ENCODE measurements around the gene ATP11A. TPM values are rescaled to one million over a fixed set of nuclear protein-coding genes. Genes with fewer than 3 reads are reported as not detected.

Gene ATP11A
- total and polyA plus RNA-seq, 2 experiments from 2014 or later: 4.9 to 5.0 TPM

DNA sequence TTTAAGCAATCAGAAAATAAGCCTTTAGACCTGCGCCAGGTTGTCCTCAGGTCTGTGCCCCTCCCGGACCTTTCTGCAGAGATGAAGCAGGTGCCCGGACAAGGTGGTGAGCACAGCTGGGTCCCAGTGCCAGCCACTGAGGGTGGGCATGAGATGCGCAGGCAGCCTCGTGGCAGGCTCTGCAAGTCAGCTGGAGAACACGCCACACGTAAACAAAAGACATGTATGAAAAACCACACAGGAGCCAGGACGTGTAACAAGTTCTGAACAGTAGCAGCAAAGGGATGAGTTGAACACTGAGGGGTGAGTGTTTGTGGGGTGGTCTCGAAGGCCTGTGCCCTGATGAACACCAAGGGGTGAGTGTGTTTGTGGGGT, 210.4 kb downstream of the ATP11A start:
- Histone ChIP-seq H4K20me1 (ENCODE audit: insufficient read depth) (no peaks in the 10 kb centered on the region), H3K9me3 (ENCODE audit: low read depth) (no peaks in the 10 kb centered on the region), H3K4me1 (ENCODE audit: insufficient read depth) (no peaks in the 10 kb centered on the region), H3K36me3 (ENCODE audit: low read depth) (no peaks in the 10 kb centered on the region), H3F3A (ENCODE audit: insufficient read depth) (no peaks in the 10 kb centered on the region), H3K9ac (no peak overlapping the region), H3K27me3 (replicated peaks; ENCODE audit: insufficient read depth) (peaks cover 48% of the 10 kb centered on the region), H2AFZ (no peak overlapping the region), H3K4me3 (no peak overlapping the region), H3K4me2 (ENCODE audit: unreplicated experiment) (no peak overlapping the region), H3K27ac (no peak overlapping the region), H3K79me2 (ENCODE audit: insufficient read depth) (no peaks in the 10 kb centered on the region), H3K9me2 (ENCODE audit: insufficient read depth) (no peaks in the 10 kb centered on the region)
- WGBS, 2 experiments (ENCODE audit: low coverage in 1 of 2, low lambda C conversion rate in 2 of 2, missing lambda C conversion rate in 2 of 2): 49 to 60% methylated on average over 9 of the region's 9 CpGs
- in situ Hi-C loops (cut with MboI): no loop called here
- DNase-seq: no peak
- TF ChIP-seq EZH2 (IDR thresholded peaks at IDR 0.05; ENCODE audit: insufficient read depth, poor library complexity, severe bottlenecking) (no peak), EZH2phosphoT487 (IDR thresholded peaks at IDR 0.05; ENCODE audit: insufficient read depth, low read depth) (no peak)

DNA sequence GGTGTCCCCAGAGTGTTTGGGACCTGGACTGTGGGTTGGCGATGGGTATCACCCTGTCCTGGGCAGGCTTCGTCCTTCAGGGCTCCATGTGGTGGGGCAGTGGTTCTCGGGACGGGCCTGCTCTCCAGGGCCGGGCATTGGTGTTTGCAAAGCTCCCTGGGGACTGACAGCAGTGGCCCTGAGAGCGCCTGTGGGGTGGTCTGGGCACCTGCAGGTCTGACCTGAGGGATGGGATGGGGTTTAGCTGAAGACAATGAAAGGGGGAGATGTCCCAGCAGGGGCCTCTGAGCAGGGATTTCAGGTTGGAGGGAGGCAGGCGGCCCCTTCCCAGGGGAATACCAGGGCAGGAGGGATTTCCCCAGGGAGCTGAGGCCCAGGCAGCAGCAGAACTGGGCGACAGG, 210.9 kb downstream of the ATP11A start:
- H3F3A ChIP-seq (ENCODE audit: insufficient read depth): no peaks in the 10 kb centered on the region
- H3K4me1 ChIP-seq (ENCODE audit: insufficient read depth): no peaks in the 10 kb centered on the region
- H3K79me2 ChIP-seq (ENCODE audit: insufficient read depth): no peaks in the 10 kb centered on the region
- no peak for DNase-seq
- no peak overlapping the region for H3K4me3 ChIP-seq
- TF ChIP-seq EZH2phosphoT487 (IDR thresholded peaks at IDR 0.05; ENCODE audit: insufficient read depth, low read depth) (no peak), EZH2 (IDR thresholded peaks at IDR 0.05; ENCODE audit: insufficient read depth, poor library complexity, severe bottlenecking) (no peak)
- H3K27ac ChIP-seq: no peak overlapping the region
- H2AFZ ChIP-seq: no peak overlapping the region
- no peak overlapping the region for H3K9ac ChIP-seq
- in situ Hi-C loops (cut with MboI): no loop called here
- no peaks in the 10 kb centered on the region for H3K9me2 ChIP-seq (ENCODE audit: insufficient read depth)
- no peak overlapping the region for H3K4me2 ChIP-seq (ENCODE audit: unreplicated experiment)
- no peaks in the 10 kb centered on the region for H3K36me3 ChIP-seq (ENCODE audit: low read depth)
- no peaks in the 10 kb centered on the region for H3K9me3 ChIP-seq (ENCODE audit: low read depth)
- peaks cover 43% of the 10 kb centered on the region for H3K27me3 ChIP-seq (replicated peaks; ENCODE audit: insufficient read depth)
- H4K20me1 ChIP-seq (ENCODE audit: insufficient read depth): no peaks in the 10 kb centered on the region
- WGBS, 2 experiments (ENCODE audit: low coverage in 1 of 2, low lambda C conversion rate in 2 of 2, missing lambda C conversion rate in 2 of 2): 60 to 62% methylated on average over 8 of the region's 8 CpGs

DNA sequence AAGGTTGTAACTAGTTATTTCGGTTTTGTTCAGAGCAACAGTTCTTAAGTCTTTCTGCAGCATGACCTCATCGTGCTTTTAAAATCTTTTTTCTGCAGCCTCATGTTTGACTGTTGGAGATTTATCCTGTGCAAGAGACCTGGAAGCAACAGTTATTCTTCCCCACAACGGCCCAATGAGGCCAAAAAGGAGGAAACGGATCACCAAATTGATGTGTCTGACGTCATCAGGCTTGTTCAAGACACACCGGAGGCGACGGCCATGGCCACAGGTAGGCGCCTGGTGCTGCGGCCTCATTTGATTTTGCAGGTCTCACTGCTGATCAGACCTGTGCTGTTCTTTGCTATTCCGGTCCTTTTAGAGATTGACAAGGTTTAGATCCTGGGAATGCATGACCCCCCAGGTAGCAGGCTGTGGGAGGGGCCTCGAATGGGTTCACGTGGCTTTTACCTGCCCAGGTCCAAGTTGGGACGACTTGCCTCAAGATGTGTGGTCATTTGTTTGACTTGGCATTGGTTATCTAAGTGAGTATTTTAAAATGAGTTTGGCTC, 212.3 kb downstream of the ATP11A start:
- no peaks in the 10 kb centered on the region for H3K9me2 ChIP-seq (ENCODE audit: insufficient read depth)
- H3K27ac ChIP-seq: no peak overlapping the region
- no peak for DNase-seq
- no peaks in the 10 kb centered on the region for H4K20me1 ChIP-seq (ENCODE audit: insufficient read depth)
- H3K4me1 ChIP-seq (ENCODE audit: insufficient read depth): no peaks in the 10 kb centered on the region
- no peaks in the 10 kb centered on the region for H3K36me3 ChIP-seq (ENCODE audit: low read depth)
- no peaks in the 10 kb centered on the region for H3K9me3 ChIP-seq (ENCODE audit: low read depth)
- peaks cover 38% of the 10 kb centered on the region for H3K27me3 ChIP-seq (replicated peaks; ENCODE audit: insufficient read depth)
- H3K9ac ChIP-seq: no peak overlapping the region
- no peaks in the 10 kb centered on the region for H3K79me2 ChIP-seq (ENCODE audit: insufficient read depth)
- WGBS, 2 experiments (ENCODE audit: low coverage in 1 of 2, low lambda C conversion rate in 2 of 2, missing lambda C conversion rate in 2 of 2): 47 to 49% methylated on average over 14 of the region's 14 CpGs
- H2AFZ ChIP-seq: no peak overlapping the region
- TF ChIP-seq EZH2phosphoT487 (IDR thresholded peaks at IDR 0.05; ENCODE audit: insufficient read depth, low read depth) (no peak), EZH2 (IDR thresholded peaks at IDR 0.05; ENCODE audit: insufficient read depth, poor library complexity, severe bottlenecking) (no peak)
- in situ Hi-C loops (cut with MboI): no loop called here
- no peak overlapping the region for H3K4me2 ChIP-seq (ENCODE audit: unreplicated experiment)
- no peak overlapping the region for H3K4me3 ChIP-seq
- no peaks in the 10 kb centered on the region for H3F3A ChIP-seq (ENCODE audit: insufficient read depth)

DNA sequence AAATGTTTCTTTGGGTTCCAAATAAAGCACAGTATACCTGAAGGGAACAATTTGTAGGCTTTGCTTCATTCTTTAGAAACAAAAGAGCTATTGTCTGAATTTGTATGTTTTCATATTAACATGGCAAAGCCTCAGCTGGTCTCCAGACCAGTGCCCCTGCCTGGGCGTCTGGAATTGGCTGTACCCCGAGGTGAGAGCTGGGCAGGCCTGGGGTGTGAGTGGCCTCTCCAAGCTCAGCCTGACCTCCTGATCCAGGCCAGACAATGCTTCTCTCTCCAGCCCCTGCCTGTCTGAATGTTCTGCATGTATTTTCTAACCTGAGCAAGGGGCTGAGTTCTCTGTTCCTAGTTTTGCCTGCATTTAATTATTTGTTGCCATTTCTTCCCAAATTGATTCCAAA, 212.8 kb downstream of the ATP11A start:
- 58 to 77% methylated on average over 2 of the region's 2 CpGs for WGBS, 2 experiments (ENCODE audit: low coverage in 1 of 2, low lambda C conversion rate in 2 of 2, missing lambda C conversion rate in 2 of 2)
- peaks cover 42% of the 10 kb centered on the region for H3K27me3 ChIP-seq (replicated peaks; ENCODE audit: insufficient read depth)

More for the DNA sequence above, 212.8 kb downstream of the ATP11A start:
- H3K4me1 ChIP-seq (ENCODE audit: insufficient read depth): no peaks in the 10 kb centered on the region
- no peak overlapping the region for H2AFZ ChIP-seq
- H3K36me3 ChIP-seq (ENCODE audit: low read depth): no peaks in the 10 kb centered on the region
- no peak overlapping the region for H3K4me2 ChIP-seq (ENCODE audit: unreplicated experiment)
- TF ChIP-seq EZH2 (IDR thresholded peaks at IDR 0.05; ENCODE audit: insufficient read depth, poor library complexity, severe bottlenecking): no peak
- TF ChIP-seq EZH2phosphoT487 (IDR thresholded peaks at IDR 0.05; ENCODE audit: insufficient read depth, low read depth): no peak
- H3K4me3 ChIP-seq: no peak overlapping the region
- H3K9me2 ChIP-seq (ENCODE audit: insufficient read depth): no peaks in the 10 kb centered on the region
- no peaks in the 10 kb centered on the region for H3F3A ChIP-seq (ENCODE audit: insufficient read depth)
- no peak for DNase-seq
- no peaks in the 10 kb centered on the region for H4K20me1 ChIP-seq (ENCODE audit: insufficient read depth)
- no peaks in the 10 kb centered on the region for H3K79me2 ChIP-seq (ENCODE audit: insufficient read depth)
- H3K9me3 ChIP-seq (ENCODE audit: low read depth): no peaks in the 10 kb centered on the region
- in situ Hi-C loops (cut with MboI): no loop called here
- H3K27ac ChIP-seq: no peak overlapping the region
- no peak overlapping the region for H3K9ac ChIP-seq
